ENCODE results near the gene DHX15.

DNA sequence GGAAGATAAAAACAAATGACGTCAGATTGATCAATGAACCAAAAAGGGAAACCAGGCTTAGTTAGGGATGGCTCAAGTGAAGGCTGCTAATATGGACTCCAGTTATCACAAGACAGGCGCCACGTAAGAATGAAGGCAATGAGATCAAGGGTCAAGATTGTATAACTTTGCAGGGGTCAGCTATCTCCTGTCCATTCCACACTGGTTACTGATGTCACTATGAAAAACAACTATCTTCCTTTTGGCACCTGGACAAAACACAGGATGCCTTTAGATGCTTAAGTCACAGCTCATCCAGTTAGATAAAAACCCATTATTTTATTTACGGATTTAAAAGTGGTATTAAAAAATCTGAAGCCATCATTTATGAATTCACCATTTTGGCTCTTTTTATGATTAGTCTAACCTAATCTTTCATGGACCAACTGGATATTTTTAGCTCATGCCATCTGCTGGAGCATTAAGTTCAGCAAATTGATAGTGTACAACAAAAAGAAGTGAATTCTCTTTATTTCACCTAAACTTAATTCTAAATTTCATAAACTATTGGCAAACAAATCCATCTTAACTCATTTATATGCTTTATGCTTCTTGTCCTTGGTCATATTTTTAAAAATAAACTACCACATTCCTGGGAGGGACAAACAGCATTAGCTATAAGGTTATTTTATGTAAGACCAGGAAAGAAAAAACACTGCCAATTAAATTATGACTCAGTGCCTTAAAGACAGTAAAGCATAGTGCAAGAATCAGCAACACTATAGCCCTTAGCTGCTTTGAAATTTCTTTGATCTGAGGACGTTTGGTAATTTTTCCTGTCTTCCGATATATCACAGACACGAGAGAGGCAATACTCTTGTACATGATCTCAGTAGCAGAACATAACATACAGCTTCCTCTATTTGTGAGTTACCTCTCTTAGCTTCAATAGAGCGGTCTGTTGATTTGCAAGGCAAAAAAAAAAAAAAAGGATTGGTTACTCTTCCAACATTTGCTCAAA is 27.0 kb downstream of the DHX15 start:
- TF ChIP-seq, protein P1, sequence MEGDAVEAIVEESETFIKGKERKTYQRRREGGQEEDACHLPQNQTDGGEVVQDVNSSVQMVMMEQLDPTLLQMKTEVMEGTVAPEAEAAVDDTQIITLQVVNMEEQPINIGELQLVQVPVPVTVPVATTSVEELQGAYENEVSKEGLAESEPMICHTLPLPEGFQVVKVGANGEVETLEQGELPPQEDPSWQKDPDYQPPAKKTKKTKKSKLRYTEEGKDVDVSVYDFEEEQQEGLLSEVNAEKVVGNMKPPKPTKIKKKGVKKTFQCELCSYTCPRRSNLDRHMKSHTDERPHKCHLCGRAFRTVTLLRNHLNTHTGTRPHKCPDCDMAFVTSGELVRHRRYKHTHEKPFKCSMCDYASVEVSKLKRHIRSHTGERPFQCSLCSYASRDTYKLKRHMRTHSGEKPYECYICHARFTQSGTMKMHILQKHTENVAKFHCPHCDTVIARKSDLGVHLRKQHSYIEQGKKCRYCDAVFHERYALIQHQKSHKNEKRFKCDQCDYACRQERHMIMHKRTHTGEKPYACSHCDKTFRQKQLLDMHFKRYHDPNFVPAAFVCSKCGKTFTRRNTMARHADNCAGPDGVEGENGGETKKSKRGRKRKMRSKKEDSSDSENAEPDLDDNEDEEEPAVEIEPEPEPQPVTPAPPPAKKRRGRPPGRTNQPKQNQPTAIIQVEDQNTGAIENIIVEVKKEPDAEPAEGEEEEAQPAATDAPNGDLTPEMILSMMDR (IDR thresholded peaks at IDR 0.05), result no peak
- no peak for TF ChIP-seq NR3C1 (CRISPR knock-in tag; conservative IDR thresholded peaks at IDR 0.05; ENCODE audit: low read depth)
- no peak for TF ChIP-seq SOX15 (CRISPR knock-in tag; IDR thresholded peaks at IDR 0.05)
- no peak for TF ChIP-seq ATF2 (CRISPR knock-in tag; IDR thresholded peaks at IDR 0.05; ENCODE audit: borderline replicate concordance, low read depth)
- no peak for TF ChIP-seq GABPB1 (CRISPR knock-in tag; IDR thresholded peaks at IDR 0.05)
- TF ChIP-seq ESRRA (CRISPR knock-in tag; IDR thresholded peaks at IDR 0.05; ENCODE audit: borderline replicate concordance), result no peak
